Hematopoietic multipotent progenitor cell treated with erythropoietin and hydrocortisone succinate and interleukin-3 and kit ligand, for 8 days (in vitro differentiated cells): ENCODE data around the gene ENTREP1.

Source experiments
- DNase-seq: peaks from one replicate; pipeline ENCODE4 v3.0.0-alpha.2; 2015

ENTREP1 gene

DNA sequence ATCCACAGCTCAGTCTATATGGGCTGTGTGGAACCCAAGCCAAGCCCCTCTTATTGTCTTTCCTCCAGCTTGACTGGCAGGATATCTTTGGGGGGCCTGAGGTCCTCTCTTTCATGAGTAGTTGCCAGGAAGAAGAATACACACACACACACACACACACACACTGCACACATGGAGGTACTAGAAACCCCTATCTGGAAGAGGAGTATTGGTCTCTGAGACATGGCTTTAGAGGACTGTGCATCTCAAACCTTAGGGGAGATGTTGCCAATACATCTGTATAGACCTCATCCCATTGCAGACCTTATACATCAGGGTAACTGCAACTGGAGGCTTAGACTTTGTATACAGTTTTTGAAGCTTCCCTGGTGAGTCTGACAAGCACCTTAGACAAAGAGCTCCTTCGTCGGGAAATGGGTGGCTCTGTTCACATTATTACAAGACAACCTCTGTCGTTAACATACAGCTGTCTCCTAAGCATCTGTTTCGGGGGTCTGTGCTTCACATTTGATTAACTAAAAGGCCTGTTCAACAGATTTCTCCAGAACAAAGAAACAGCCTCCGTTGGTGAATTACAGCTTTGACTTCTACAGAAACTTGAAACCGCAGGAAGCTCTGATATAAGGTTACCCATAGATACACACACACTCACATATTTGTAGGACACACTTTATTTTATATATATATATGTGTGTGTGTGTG, 5.5 kb upstream of the ENTREP1 start:
- DNase-seq: no peak

DNA sequence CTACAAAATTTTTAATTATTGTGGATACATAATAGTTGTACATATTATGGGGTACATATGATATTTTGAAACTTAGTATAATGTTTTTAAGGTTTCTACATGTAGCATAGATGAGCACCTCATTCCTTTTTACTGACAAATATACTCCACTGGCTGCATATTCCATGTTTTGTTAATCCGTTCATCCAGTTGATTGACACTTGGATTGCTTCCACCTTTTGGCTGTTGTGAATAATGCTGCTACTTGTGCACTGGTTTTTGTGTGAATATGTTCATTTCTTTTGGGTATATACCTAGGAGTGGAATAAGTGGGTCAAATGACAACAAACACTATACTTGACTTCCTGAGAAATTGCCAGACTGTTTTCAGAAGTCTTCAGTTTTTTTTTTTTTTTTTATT, 2.8 kb upstream of the ENTREP1 start:
- no peak for DNase-seq

DNA sequence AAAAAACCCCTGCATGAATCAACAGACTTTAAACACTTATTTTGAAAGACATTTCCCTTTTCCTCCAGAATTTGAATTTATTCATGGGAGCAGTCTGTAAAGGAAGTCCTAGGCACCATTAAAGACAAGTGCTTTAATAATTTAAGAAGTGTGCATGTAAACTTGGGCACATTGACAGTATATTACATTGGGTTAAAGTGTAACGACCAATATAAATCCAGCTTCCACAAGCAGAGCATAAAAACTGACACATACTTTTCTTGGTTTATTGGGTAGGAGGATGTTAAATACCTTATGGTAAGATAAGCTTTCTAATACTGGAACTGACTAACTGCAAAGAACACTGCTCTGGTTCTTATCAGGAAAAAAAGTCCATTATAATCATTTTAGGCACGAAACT, 1.2 kb upstream of the ENTREP1 start:
- DNase-seq: no peak

DNA sequence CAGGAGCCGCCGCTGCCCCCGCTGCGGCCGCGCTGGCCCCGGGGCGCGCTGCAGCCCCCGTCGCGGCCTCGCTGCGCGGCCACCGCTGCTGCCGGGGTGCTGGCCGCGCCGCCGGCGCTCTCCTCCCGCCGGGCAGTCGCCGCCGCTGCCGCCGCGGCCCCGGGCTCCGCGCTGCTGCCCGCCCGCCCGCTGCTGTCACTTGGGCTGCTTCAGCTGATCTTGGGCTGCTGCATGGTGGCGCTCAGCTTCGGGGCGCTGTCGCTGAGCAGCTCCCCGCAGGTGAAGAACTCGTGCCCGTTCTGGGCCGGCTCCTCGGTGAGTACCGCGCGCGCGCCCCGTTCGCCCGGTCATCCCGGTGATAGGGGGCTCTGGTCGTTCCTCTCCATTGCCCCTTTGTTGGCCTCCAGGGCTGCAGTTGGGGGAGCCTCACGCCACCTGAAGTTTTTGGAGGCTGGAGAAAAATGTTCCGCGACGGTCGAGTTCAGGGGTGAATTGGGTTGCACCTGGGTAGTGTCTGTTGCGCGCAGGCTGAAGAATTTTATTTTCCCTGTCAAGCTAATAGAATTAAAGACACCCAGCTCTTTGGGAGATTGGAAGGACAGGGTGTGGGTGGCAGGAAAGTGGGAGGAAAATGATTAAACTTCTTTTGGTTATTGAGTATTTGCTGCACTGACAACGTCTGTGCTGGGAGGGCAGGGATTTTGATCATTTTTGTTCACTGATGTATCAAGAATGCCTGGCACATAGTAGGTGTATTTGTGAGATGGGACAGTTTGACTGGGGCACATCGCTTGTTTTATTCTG, 596 bp downstream of the ENTREP1 start:
- DNase-seq: no peak

DNA sequence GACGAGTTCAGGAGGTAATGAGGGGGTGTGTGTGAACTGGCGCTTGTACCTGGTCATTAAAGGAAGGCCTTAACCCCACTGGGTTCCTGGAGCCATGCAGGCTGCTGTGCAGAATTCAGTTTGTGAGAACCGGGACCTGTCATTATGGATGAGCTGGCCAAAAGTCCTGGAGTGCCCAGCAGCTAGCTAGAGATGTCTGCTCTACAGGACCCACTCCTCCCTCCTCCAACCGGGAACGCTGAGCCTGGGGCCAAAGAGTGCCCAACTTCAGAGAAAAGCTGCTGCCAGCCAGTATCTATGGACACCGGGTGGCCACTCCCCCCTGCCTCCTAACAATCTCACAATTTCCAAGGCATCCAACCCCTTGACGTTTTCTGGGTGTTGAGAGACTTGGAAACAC, 1.2 kb downstream of the ENTREP1 start:
- no peak for DNase-seq

DNA sequence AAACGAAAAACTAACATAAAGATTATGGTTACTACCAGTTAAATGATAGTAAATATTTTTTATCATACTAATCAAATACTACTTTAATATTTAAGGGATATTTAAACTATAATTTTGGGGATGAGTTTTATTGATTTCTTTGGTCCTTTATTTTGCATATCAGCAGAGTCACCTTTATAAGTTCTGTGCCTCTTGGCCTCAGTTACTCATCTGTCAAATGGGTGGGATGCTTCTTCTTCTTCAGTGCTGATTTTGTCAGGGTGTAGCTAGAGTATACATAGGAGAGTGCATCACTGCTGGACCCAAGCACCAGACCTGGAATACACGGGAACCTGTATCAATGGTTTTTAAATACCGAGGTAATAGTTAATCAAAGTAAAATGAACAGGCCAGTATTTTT, 5.6 kb downstream of the ENTREP1 start:
- no peak for DNase-seq

DNA sequence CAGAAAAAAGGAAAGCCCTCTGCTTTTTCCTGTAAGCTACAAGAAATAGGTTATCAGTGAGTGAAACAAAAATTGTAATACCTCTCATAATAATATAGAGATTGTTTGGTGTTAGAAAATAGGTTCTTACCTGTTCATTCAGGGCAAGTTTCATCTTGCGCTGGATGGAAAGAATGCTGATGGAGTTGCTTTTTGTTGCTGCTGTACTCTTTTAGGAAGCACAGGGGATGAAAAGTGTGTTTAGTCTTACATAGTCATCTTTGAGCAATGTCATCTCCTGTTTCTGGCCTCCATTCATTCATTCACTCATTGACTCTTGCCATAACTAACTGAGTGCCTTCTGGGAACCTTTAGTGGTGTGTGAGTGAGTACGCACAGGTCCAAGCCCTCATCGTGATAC, 6.4 kb downstream of the ENTREP1 start:
- DNase-seq: no peak

DNA sequence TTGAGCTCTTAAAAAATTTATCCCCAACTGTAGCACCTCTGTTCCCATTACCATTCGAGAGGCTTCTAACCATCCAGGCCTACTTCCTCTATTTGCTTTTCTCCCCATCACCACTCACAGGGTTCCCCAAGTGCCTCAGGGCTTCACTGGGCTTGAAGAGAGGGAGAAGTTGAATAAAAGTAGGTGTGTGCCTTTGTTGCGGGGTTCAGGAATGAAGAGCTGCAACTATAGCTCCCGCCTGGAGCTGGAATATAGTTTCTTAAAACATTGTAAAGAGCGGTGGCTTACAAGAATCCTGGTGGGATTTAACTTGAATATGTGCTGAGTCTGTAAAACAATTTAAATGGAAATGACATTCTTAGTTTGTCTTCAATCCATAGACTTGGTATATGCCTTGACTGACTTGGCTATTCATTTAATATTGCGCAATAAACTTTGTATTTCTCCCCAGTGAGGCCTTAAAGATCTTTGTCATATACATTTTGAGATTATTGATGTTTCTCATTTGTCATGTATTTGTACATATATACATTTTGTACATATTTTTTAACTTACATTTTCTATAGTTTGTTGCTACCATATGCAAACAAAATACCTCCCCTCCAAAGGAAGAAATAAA, 7.2 kb downstream of the ENTREP1 start:
- no peak for DNase-seq

DNA sequence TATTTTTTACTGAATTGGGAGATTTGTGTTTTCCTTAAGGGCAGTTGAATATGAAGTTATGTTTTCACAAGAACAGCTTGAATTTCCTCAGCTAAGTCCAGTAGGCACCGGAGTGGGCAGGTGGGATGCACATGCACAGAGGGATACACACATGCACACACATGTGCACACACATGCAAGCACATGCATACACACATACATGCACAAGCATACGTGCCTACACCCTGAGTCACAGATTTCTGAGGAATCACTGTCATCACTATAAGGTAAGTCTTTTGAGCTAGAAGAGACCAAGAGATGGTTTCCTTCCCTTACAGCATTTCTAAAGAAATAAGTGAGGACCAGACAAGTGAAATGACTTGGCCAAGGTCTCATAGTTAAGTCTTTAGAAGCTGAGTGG, 8.7 kb downstream of the ENTREP1 start:
- DNase-seq: no peak

DNA sequence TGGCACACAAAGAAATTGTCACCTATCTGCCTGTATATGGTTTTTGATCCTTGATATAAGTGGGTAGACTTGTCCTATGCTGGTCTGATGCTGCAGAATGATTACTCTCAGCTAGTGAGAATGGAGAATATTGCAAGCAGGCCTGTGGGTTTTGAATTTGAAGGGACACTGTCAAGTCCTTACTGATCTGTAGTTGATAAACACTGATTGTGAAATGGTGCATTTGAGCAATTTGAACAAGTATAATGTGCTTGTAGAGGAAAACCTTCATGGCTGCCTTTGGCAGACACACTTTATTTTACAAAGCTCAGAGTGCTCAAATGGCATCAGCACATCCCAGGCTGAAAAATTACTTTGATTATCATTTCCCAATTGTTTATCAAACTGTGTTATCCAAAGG, 9.3 kb downstream of the ENTREP1 start:
- no peak for DNase-seq

DNA sequence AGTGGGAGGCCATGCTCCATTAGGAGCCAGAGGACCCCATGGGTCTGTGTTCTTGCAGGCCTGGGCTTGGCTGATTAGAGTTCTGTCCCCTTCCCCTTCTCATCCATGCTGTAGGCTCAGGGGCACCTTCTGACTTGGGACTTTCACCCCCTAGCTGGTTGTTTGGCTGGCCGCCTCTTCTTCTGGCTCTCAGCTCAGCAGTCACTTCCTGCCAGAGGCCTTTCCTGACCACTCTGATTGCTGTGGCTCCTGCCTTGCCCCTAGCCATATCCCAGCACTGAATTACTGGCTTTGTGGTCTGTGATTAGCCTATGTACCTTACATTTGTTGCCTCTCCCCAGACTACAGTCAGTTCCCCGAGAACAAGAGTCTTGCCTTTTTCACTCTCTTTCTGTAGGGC, 14.6 kb downstream of the ENTREP1 start:
- DNase-seq: no peak

DNA sequence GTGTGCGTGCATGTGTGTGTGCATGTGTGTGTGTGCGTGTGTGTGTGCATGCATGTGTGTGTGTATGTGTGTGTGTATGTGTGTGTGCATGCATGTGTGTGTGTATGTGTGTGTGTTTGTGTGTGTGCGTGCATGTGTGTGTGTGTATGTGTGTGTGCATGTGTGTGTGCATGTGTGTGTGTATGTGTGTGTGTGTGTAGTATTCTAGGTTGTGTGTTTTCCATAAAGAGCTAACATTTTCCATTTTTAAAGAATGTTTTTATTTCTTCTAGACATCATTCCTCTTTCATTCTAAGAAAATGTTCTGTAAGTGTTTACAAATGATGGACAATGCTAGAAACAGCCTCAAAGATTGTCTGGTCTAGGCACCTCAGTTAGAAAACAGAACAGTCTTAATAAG, 15.6 kb downstream of the ENTREP1 start:
- no peak for DNase-seq

DNA sequence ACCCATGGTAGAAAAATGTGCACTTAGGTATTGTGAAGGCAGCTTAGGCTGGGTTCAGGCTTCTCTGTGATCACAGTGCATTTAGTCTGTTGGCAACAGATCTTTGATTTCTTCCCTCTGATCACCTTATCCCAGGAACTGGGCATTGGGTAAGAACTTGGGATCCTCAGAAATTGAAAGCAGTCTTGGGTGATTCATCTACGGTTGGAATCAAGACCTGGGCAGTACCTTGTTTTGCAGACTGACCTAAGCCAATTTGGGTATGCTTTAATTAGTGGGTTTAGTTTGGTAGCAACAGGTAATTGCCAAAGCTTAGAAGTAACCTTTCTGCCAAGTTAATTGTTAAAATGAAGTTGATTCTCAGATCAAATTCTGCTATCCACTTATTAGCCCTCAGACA, 17.8 kb downstream of the ENTREP1 start:
- no peak for DNase-seq

DNA sequence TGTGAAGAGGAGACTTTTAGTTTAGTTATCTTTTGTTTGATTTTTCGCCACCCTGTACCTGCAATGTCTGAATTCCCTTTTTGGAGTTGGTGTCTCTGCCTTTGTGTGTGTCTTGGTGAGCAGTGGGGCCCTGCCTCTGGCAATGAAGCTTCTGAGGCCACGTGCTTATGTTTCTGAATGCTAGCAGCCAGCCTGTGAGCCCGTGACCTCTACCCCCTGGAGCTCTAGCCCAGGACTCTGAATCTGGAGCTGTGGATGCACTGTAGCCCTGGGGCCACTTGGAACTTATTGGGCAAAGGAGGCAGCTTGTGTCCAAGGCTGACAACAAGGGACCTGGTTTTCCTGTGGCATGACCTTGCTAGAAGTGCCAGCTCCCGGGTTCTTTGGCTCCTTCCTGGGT, 19.4 kb downstream of the ENTREP1 start:
- DNase-seq: no peak

DNA sequence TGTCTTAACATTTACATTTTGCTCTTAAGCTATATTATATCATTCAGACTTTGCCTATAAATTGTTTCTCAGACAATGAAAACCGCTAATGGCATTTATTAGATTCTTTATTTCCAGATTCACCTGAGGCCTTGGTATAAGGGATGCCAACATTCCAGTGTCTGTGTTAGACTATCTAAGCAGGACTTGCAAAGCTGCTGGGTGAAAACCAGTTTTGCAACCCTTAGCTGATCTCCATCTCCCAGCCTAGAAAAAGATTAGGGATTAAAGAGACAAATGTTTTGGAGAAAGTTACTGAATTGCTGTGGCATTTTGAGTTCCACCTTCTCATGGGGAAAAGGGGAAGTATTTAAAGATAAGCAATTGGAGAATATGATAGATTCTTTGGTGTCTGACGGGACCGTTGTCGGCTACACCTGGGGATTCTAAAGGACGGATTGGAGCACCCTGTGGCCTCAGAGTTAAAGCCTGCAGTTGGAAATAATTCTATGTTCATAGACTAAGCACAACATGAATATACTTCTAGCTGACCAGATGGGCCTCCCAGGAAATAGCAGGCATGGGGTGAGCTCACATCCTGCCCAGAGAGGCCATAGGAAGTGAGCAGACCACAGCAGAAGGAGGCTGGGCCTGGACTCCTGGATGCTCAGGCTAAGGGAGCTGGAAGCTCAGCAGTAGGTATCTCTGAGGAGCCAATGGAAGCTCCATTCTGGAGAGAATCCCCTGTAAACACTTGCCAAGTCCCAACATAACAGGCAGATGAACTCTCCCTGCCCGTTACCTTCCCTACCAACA, 21.8 kb downstream of the ENTREP1 start:
- DNase-seq: no peak

DNA sequence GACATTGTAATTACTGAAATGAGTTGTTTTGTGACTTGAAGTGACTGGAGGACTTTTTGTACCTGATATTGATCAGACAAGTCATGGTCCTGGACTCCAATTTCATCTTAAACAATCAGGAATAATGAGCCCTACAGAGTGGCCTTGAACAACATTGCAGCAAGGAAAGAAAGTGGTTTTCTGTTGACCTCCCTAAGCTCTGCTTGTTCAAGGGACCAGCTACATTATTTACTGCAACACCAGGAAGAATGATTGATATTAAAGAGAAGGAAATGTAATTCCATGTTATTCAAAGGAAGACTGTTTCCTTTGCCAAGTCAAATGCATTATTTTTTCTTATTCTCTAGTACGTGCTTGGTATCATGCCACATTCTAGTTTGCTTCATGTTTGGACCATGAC, 22.6 kb downstream of the ENTREP1 start:
- no peak for DNase-seq

DNA sequence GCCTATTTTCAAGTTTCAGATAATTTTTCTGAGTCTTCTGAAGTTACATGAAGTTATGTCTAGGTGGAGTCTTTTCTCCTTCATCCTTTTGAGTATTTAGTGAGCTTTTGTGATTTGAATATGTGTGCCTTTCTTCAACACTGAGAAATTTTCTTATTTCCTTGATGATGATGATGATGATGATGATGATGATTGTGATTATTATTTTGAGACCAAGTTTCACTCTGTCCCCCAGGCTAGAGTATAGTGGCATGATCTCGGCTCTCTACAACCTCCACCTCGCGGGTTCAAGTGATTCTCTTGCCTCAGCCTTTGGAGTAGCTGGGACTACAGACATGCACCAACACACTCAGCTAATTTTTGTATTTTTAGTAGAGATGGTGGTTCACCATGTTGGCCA, 26.2 kb downstream of the ENTREP1 start:
- no peak for DNase-seq

DNA sequence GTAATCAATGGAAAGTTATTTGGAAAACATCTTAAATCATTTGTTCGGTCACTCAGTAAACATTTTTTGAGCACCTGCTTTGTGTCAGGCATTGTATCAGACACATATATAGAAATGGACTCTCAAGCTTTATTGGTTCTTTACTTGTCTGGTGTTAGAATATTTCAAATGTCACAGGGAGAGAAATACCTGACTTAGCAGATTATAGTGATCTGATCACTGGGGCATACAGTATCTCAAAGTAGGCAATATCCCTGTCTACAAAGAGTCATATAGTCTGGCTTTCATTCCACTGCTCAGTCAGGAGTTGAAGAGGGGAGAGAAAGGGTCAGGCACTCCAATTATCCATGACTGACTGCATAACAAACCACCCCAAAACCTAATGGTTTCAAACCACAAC, 30.2 kb downstream of the ENTREP1 start:
- DNase-seq: no peak

DNA sequence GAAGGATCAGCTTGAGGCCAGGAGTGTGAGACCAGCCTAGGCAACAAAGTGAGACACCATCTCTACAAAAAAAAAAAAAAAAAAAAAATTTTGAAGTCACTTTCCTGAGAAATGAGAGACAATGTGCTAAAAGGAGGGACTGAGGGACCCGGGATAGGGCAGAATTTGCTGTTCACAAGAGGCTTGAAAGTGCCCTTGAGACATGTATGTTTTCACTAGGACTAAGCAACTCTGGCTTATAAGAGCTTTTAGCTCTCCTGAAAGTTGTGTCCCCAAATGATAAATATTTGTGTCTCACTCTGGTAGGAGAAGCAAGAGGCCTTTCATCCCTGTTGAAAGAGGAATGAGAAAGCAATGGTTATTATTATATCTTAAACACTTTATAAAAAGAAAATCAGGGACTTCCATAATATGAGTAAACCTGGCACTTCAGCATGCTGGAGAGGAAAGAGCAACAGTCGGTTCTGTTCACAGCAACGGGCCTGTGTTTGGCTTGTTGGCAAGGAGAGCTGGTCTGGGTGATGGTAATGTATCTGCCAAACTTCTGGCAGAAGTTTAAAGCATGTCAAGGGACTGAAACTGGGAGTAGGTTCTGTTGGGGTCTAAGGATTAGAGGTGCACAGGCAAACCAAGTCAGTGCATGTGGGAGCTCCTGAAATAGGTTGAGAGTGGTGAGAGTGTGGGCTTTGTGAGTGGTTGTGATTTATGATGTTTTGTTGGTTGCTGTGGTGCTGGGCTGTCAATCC, 32.2 kb downstream of the ENTREP1 start:
- DNase-seq: no peak

DNA sequence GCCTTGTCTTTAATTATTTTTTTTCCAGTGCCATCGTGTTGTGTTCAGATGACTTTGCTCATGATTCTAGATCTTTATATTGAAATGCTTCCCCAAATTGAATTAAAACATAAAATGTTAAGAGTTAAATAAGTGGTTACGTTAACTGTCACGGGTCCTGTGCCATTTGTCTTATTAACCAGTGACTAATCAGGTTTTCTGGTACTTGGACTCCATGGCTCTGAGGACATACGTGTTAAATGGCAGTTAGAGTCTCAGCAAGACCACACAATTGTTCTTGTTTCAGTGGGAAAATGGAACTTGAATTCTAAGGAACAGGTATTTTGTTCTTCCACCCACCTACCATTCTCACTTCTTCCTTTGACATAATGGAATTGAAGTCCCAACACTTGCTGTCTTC, 32.8 kb downstream of the ENTREP1 start:
- no peak for DNase-seq

DNA sequence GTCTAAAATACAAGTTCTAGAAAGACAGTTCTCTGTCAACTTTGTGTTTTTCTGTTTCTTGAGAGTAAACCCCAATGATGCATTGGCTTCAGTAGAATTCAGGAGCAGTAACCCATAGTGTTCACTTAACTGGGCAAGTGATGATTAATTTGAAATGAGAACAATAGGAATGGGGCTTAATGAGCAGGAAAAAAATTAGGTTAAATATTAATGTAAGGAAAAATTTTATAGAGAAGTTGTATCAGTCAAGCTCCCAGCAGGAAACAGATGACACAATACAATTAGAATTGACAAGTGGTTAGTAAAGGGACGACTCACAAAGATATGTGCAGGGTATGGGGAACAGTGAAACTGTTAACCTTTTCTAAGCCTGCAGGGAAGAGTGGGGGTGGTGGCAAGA, 38.2 kb downstream of the ENTREP1 start:
- no peak for DNase-seq

DNA sequence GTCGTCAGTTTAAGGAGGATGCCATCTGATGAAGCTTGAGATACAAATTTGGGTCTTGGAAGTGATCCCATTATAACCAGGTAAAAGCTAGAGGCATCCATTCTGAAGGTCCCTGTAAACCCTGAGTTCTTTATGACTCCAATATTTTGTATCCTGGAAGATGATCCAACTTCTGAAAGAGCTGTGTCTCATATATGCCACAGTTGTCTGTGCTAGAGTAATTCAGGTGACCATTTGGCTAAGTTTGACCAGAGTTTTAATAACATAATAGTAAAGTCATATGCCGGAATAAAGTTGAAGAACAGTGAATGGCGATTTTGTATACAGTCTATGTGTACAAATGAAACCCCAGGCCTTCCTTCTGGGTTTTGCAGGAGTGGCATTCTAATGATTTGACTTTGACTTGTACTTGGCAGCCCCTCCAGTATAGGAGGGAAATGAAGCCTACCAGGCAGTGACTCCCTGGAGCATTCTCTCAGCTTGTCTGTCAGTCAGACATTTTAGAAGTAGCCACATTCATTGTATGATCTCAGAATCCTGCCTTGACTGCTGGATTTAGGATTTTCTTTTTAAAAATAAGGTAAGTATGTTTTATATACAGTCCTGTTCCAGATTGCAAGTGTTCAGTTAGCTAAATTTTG, 39.6 kb downstream of the ENTREP1 start:
- DNase-seq: no peak
